Astrocyte of the cerebellum (primary cell): ENCODE results near the gene SLCO1B3.

Experiments
- DNase-seq: peaks from one replicate; pipeline ENCODE4 v3.0.0-alpha.2; 2011; ENCODE audit warnings: low read depth
- H3K4me3 ChIP-seq: 2 replicates; pipeline ENCODE4 v1.5.1; 2011; ENCODE audit warnings: mild to moderate bottlenecking, low read depth, low read length, moderate library complexity
- in situ Hi-C: cut with HindIII; loops from 2 replicates; pipeline ENCODE4 v1.10.0; 2017; ENCODE audit warnings: low sequenced_read_pairs
- TF ChIP-seq, protein P1 (sequence below): IDR thresholded peaks from 2 replicates; pipeline ENCODE4 v1.5.1; 2012; ENCODE audit warnings: low read length, low read depth, moderate library complexity, mild to moderate bottlenecking; ENCODE audit errors: missing control alignments

Gene SLCO1B3

DNA sequence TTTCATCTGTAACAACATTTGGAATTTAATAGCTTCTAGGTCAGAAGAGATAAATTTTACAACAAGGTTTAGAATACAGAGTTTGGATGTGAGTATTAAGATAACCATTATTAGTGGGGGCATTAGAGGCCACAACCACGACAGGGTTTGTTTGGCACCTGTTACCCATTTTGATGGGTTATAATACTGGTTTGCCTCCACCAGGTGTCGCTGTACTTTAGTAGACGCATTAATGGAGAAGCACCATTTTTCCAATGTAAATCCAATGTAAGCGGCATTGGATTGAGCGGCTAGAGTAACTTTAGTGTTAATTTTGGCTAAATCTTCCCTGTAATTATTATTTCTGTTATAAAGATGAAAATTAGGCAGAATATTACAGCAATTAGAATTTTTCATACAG, 136.2 kb downstream of the SLCO1B3 start:
- in situ Hi-C loops: no loop called here
- TF ChIP-seq, protein P1, sequence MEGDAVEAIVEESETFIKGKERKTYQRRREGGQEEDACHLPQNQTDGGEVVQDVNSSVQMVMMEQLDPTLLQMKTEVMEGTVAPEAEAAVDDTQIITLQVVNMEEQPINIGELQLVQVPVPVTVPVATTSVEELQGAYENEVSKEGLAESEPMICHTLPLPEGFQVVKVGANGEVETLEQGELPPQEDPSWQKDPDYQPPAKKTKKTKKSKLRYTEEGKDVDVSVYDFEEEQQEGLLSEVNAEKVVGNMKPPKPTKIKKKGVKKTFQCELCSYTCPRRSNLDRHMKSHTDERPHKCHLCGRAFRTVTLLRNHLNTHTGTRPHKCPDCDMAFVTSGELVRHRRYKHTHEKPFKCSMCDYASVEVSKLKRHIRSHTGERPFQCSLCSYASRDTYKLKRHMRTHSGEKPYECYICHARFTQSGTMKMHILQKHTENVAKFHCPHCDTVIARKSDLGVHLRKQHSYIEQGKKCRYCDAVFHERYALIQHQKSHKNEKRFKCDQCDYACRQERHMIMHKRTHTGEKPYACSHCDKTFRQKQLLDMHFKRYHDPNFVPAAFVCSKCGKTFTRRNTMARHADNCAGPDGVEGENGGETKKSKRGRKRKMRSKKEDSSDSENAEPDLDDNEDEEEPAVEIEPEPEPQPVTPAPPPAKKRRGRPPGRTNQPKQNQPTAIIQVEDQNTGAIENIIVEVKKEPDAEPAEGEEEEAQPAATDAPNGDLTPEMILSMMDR: peak; percentile 59
- peak; percentile 2 for DNase-seq
- no peak overlapping the region for H3K4me3 ChIP-seq

DNA sequence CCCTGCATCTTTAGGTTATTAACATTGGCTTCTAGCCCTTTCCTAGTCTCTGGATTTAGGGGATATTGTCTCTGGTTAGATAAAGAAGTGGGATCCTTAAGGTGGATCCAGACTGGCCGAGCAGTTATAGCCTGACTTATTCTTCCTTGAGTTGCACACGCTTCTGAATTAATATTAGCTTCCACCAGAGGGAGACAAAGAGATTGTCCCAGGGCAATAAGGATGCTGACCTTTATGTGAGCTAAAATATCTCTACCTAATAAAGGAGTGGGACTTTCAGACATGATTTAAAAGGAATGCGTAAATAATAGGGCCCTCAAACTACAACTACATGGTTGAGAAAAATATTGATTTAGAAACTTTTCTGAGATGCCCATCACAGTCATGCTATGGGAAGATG, 139.7 kb downstream of the SLCO1B3 start:
- in situ Hi-C loops: loop anchor here (10.0 kb wide), 1 partner anchor 215 kb away; no protein-coding TSS in a partner anchor
- no peak overlapping the region for H3K4me3 ChIP-seq
- peak; percentile 24 for DNase-seq
- TF ChIP-seq, protein P1: peak; percentile 57

DNA sequence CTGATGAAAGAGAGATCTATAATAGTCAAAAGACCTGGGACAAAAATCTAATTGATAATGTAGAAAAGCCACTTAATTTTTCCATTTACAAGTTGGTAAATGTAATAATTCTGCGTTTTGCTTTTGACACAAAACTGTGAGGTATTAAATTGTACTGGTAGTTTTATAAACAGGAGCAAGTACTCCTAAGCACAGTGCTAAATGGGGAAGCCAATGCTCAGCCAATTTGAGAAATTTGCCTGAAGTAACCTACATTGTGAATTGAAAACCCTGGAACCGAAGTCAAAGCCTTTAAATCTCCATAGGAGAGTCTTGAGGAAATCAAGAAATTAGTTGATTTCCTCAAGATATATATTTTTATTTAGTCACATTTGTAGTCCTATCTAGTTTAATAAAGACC, 152.8 kb downstream of the SLCO1B3 start:
- TF ChIP-seq, protein P1: no peak
- no peak overlapping the region for H3K4me3 ChIP-seq
- in situ Hi-C loops: no loop called here
- DNase-seq: no peak

DNA sequence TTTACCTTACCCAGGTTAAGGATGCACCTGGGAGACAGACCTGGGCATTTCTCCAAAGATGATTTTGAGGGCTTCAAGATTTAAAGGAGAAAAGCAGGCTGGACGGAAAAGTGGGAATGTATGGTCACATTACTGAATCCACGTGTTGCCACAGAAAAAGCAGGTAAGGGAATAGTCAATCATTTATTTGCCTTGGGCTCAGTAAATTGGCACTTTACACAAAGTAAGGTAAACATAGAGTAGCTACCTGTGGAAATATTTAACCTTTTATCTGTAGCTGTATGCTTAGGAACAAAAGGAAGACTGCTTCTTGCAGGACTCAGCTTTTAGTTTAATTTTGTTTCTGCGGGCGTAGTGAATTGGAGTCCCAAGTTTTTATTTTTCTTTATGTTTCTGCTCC, 153.3 kb downstream of the SLCO1B3 start:
- TF ChIP-seq, protein P1: no peak
- no peak for DNase-seq
- no peak overlapping the region for H3K4me3 ChIP-seq
- in situ Hi-C loops: no loop called here
